HepG2 (cell line): Measurements from ENCODE around the gene SAA1. TPM values are rescaled to one million over a fixed set of nuclear protein-coding genes. Genes with fewer than 3 reads are reported as not detected.

Experiments used
- ATAC-seq: fragments of 200-7000 bp; cut with Tn5 transposase; 3 replicates; pipeline ENCODE4 v1.9.1; 2020; ENCODE audit warnings: mild to moderate bottlenecking, moderate library complexity
- BruUV-seq: library from RNA; stranded (reverse); fragments of 400-500 nt; replicated peaks from 2 replicates; lab custom pipeline; 2021; lab: Mats Ljungman, UMichigan
- CTCF ChIA-PET: fragments of 300-600 bp; formaldehyde crosslinking; extraction: SDS; loops from one replicate; lab custom pipeline; 2021; ENCODE audit warnings: low total read pairs, inconsistent platforms, low intra/inter-chr PET ratio; lab: Yijun Ruan, JAX
- POLR2A ChIA-PET: fragments of 350-600 bp; sonication (Branson Sonifier 250); formaldehyde crosslinking; loops from one replicate; lab custom pipeline; 2020; ENCODE audit warnings: antibody characterized with exemption, inconsistent platforms; lab: Yijun Ruan, JAX
- DNase-seq: peaks from one replicate; pipeline ENCODE4 v3.0.0-alpha.2; 2015; ENCODE audit warnings: low spot score
- FAIRE-seq: peaks from 3 replicates; lab custom pipeline; 2011; peaks lifted over from hg19 to GRCh38; lab: Jason Lieb, UNC
- H2AFZ ChIP-seq: one replicate; pipeline ENCODE4 v1.6.1; 2011; ENCODE audit warnings: low read length, inconsistent platforms
- H3K27ac ChIP-seq: fragments of 300-600 bp; 3 replicates; pipeline ENCODE4 v1.8.0; 2011; ENCODE audit warnings: mixed run types, mild to moderate bottlenecking, mixed read lengths, low read length, inconsistent platforms; ENCODE audit not compliant: insufficient read depth; ENCODE audit errors: extremely low read length
- H3K27me3 ChIP-seq, 2 experiments: fragments of 200-600 bp in 1 of 2; 2 replicates in 1 of 2; 3 replicates in 1 of 2; pipeline versions ENCODE4 v1.6.0 to v1.8.0; 2011; ENCODE audit warnings: low read length in 2 of 2, mild to moderate bottlenecking in 2 of 2, moderate library complexity in 2 of 2, inconsistent platforms in 1 of 2; ENCODE audit not compliant: insufficient read depth in 2 of 2, control insufficient read depth in 1 of 2
- H3K36me3 ChIP-seq, 2 experiments: fragments of 200-600 bp in 1 of 2; replicated peaks in 1 of 2; 2 replicates in 1 of 2; 3 replicates in 1 of 2; pipeline versions ENCODE4 v1.5.1 to v1.8.0; 2011; ENCODE audit warnings: low read length in 2 of 2, inconsistent platforms in 1 of 2; ENCODE audit not compliant: insufficient read depth in 2 of 2, control insufficient read depth in 1 of 2
- H3K4me1 ChIP-seq: 2 replicates; pipeline ENCODE4 v1.5.1; 2012; ENCODE audit warnings: low read length, inconsistent platforms; ENCODE audit not compliant: insufficient read depth
- H3K4me2 ChIP-seq: 2 replicates; pipeline ENCODE4 v1.6.0; 2011; ENCODE audit warnings: low read depth, low read length, inconsistent platforms
- H3K4me3 ChIP-seq, 3 experiments: fragments of 200-600 bp in 1 of 3; sonication (generic), shearing (Covaris generic) in 1 of 3; replicated peaks in 1 of 3; 2 replicates each; pipeline ENCODE4 v1.5.1; 2011 to 2016; ENCODE audit warnings: low read length in 3 of 3, inconsistent platforms in 2 of 3, low read depth in 2 of 3, mild to moderate bottlenecking in 2 of 3, control low read depth in 1 of 3, mixed read lengths in 1 of 3; ENCODE audit not compliant: insufficient read depth in 1 of 3
- H3K79me2 ChIP-seq: one replicate; pipeline ENCODE4 v1.6.1; 2011; ENCODE audit warnings: low read length, inconsistent platforms; ENCODE audit not compliant: insufficient read depth
- H3K9ac ChIP-seq: 2 replicates; pipeline ENCODE4 v1.6.0; 2011; ENCODE audit warnings: mild to moderate bottlenecking, low read depth, low read length, inconsistent platforms; ENCODE audit not compliant: insufficient read depth
- H3K9me3 ChIP-seq: 2 replicates; pipeline ENCODE4 v1.5.1; 2012; ENCODE audit warnings: mild to moderate bottlenecking, low read length
- H4K20me1 ChIP-seq: 2 replicates; pipeline ENCODE4 v1.6.0; 2011; ENCODE audit warnings: inconsistent platforms, mild to moderate bottlenecking, low read length, moderate library complexity; ENCODE audit not compliant: insufficient read depth
- ARID3A ChIP-seq: IDR thresholded peaks from 2 replicates; pipeline ENCODE4 v1.6.1; 2012; ENCODE audit warnings: low read depth, low read length, improper control_type of control experiment
- DDIT3 ChIP-seq: sonication (generic); formaldehyde crosslinking; IDR thresholded peaks from 2 replicates; pipeline ENCODE4 v1.4.0; 2020; ENCODE audit warnings: mild to moderate bottlenecking, missing genetic modification reagents
- EP300 ChIP-seq, 3 experiments: sonication (generic) in 1 of 3; formaldehyde crosslinking in 1 of 3; IDR thresholded peaks; 2 replicates each; pipeline versions ENCODE4 v1.5.1 to v1.6.1; 2011 to 2020; ENCODE audit warnings: low read depth in 2 of 3, low read length in 2 of 3, borderline replicate concordance in 1 of 3, improper control_type of control experiment in 1 of 3, mild to moderate bottlenecking in 1 of 3, missing genetic modification reagents in 1 of 3, moderate library complexity in 1 of 3
- MIER2 ChIP-seq: IDR thresholded peaks from 2 replicates; pipeline ENCODE4 v1.6.1; 2016; ENCODE audit warnings: missing biosample characterization, missing genetic modification reagents
- MZF1 ChIP-seq: sonication (generic); formaldehyde crosslinking; IDR thresholded peaks from 2 replicates; pipeline ENCODE4 v1.8.1; 2023; ENCODE audit warnings: mild to moderate bottlenecking, missing genetic modification reagents, borderline replicate concordance
- SATB2 ChIP-seq: sonication (generic); formaldehyde crosslinking; IDR thresholded peaks from 2 replicates; pipeline ENCODE4 v1.5.0; 2020; ENCODE audit warnings: missing genetic modification reagents
- SRY ChIP-seq: sonication (generic); formaldehyde crosslinking; IDR thresholded peaks from 2 replicates; pipeline ENCODE4 v1.8.0; 2022; ENCODE audit warnings: mild to moderate bottlenecking, missing genetic modification reagents
- ZNF124 ChIP-seq: sonication (generic); formaldehyde crosslinking; IDR thresholded peaks from 2 replicates; pipeline ENCODE4 v1.4.0; 2020; ENCODE audit warnings: missing genetic modification reagents
- ZNF281 ChIP-seq: sonication (generic); formaldehyde crosslinking; IDR thresholded peaks from 2 replicates; pipeline ENCODE4 v1.4.0; 2020; ENCODE audit warnings: missing genetic modification reagents, borderline replicate concordance
- ZNF33A ChIP-seq: sonication (generic); formaldehyde crosslinking; IDR thresholded peaks from 2 replicates; pipeline ENCODE4 v1.5.1; 2020; ENCODE audit warnings: missing genetic modification reagents, mild to moderate bottlenecking, moderate library complexity, borderline replicate concordance
- ZNF513 ChIP-seq: sonication (generic); formaldehyde crosslinking; conservative IDR thresholded peaks from 2 replicates; pipeline ENCODE4 v1.5.0; 2020; ENCODE audit warnings: missing genetic modification reagents
- ZNF558 ChIP-seq: sonication (generic); formaldehyde crosslinking; IDR thresholded peaks from 2 replicates; pipeline ENCODE4 v1.9.0; 2022; ENCODE audit warnings: mild to moderate bottlenecking, missing genetic modification reagents, borderline replicate concordance
- ZNF629 ChIP-seq: sonication (generic); formaldehyde crosslinking; conservative IDR thresholded peaks from 2 replicates; pipeline ENCODE4 v1.5.0; 2020; ENCODE audit warnings: missing genetic modification reagents
- ZNF781 ChIP-seq: sonication (generic); formaldehyde crosslinking; IDR thresholded peaks from 2 replicates; pipeline ENCODE4 v1.5.1; 2020; ENCODE audit warnings: borderline replicate concordance, mild to moderate bottlenecking, missing genetic modification reagents; ENCODE audit errors: not compliant biosample characterization
- WGBS: methylation state at CpG from one replicate; pipeline ENCODE4 v1.1.6; 2017; ENCODE audit warnings: low lambda C conversion rate; 5-methylcytosine and 5-hydroxymethylcytosine counted together
- in situ Hi-C: cut with HindIII; loops from 2 replicates; pipeline ENCODE4 v1.10.0; 2017; ENCODE audit warnings: low pct_unique_long_range_greater_than_20kb; ENCODE audit not compliant: extremely low pct_ligation_motif_present
- intact Hi-C: fragments of 100-400 bp; cut with micrococcal nuclease; formaldehyde crosslinking; loops from one replicate; pipeline ENCODE4 v1.10.0; 2022; ENCODE audit not compliant: unreplicated experiment
- polyA plus RNA-seq, 8 experiments: library from polyadenylated mRNA; depleted of rRNA in 3 of 8; stranded (reverse) in 7 of 8; unstranded in 1 of 8; fragments of >200 nt; fragmentation: Illumina TruSeq in 4 of 8; extraction: Trizol in 4 of 8; gene quantifications; 2 replicates each; pipeline versions ENCODE4 v1.2.1 to v1.2.3, GENCODE V29; 2011 to 2016; ENCODE audit warnings: low read depth in 4 of 8, missing spikeins in 1 of 8, mixed read lengths in 1 of 8; ENCODE audit not compliant: insufficient read depth in 1 of 8
- total RNA-seq, 5 experiments: library from RNA; depleted of rRNA; stranded (reverse); fragments of >200 nt; fragmentation: Illumina TruSeq; extraction: Trizol; gene quantifications; 2 replicates each; pipeline ENCODE4 v1.2.3, GENCODE V29; 2016; ENCODE audit warnings: low read depth in 1 of 5

The SAA1 gene
- total and polyA plus RNA-seq, 2 of the 13 experiments (the other 11 are each of a cell fraction or from before 2014, with no cell fraction given): not detected

- no peak for TF ChIP-seq SATB2 (CRISPR knock-in tag)
- no peak for TF ChIP-seq DDIT3 (CRISPR knock-in tag)
- TF ChIP-seq ZNF33A (CRISPR knock-in tag): no peak
- no peak for TF ChIP-seq ARID3A
- no peak for TF ChIP-seq SRY
- no peak for TF ChIP-seq ZNF629 (CRISPR knock-in tag)
- no peak for TF ChIP-seq MIER2 (CRISPR knock-in tag)
- no peak for TF ChIP-seq ZNF781
Observed at GRCh38 chr11:18312663-18313420, 46.8 kb downstream of the SAA1 start (continued).

- H3K27ac ChIP-seq: no peak overlapping the region
- H4K20me1 ChIP-seq: no peaks in the 10 kb centered on the region
- no peaks in the 10 kb centered on the region for H3K9me3 ChIP-seq
- BruUV-seq: no TSS peak
- no peak overlapping the region for H3K9ac ChIP-seq
- H3K27me3 ChIP-seq: no peaks in the 10 kb centered on the region
- H3K4me1 ChIP-seq: peaks cover 23% of the 10 kb centered on the region
- intact Hi-C loops (no loop called here), in situ Hi-C loops (no loop called here)
- no peak for ATAC-seq
- FAIRE-seq: no peak
- POLR2A ChIA-PET: interaction anchor here (0.7 to 1.6 kb wide), 2 partner anchors 7 to 9 kb away, joined by 3 to 5 read pairs; partner anchors contain the start of gene HPS5
- no peak for DNase-seq
- WGBS: 94% methylated on average over 10 of the region's 10 CpGs
- peaks cover 2 to 18% of the 10 kb centered on the region in 2 experiments; a peak in 2 of 5 replicates for H3K36me3 ChIP-seq
- no peak overlapping the region for H3K4me2 ChIP-seq
- H3K79me2 ChIP-seq: peaks cover 25% of the 10 kb centered on the region
- H3K4me3 ChIP-seq: no peak overlapping the region
- CTCF ChIA-PET: no interaction called here
- no peak overlapping the region for H2AFZ ChIP-seq
- TF ChIP-seq MZF1 (CRISPR knock-in tag) (no peak), ZNF281 (CRISPR knock-in tag) (peak; percentile 44; the same call in 1 of the 2 replicates), ZNF513 (no peak), ZNF558 (CRISPR knock-in tag) (no peak), EP300 (IDR thresholded peaks at IDR 0.05; ENCODE audit: low read depth in 2 of 2, low read length in 2 of 2) (no peak), EP300 (CRISPR knock-in tag; IDR thresholded peaks at IDR 0.05; ENCODE audit: borderline replicate concordance) (no peak), ZNF124 (CRISPR knock-in tag) (no peak)
Observed at GRCh38 chr11:18313965-18314763, 48.1 kb downstream of the SAA1 start.
